Measurements from ENCODE around the gene CEMIP.

DNA sequence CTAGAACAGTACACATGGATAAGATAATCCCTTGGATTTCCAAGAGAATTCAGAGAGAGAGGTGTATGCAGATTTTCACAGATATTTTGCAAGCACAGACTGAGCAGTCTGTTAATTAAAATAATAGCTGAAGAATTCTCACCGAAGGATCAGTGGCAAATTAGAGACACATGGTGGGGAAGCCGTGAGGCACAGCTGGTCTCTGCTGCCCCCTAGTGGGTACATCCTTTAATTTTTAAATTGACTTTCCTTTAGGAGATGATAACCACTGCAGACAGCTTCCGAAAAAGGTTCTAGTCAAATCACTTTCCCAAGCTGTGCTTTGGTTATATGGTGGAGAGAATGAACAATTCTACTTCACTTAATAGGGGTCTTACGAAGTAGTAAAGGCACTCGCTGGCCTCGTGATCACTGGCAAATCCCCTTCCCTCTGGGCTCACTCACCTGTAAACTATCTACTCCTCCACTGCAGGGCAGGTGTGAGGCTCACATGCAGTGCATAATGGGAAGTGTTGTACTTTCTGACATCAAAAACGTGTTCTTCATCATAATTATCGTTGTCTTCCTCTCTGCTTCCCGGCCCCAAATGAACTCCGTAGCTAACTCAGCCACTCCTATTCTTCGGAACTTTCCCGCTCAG lies 191.0 kb downstream of the CEMIP start:
- TF ChIP-seq, protein P1, sequence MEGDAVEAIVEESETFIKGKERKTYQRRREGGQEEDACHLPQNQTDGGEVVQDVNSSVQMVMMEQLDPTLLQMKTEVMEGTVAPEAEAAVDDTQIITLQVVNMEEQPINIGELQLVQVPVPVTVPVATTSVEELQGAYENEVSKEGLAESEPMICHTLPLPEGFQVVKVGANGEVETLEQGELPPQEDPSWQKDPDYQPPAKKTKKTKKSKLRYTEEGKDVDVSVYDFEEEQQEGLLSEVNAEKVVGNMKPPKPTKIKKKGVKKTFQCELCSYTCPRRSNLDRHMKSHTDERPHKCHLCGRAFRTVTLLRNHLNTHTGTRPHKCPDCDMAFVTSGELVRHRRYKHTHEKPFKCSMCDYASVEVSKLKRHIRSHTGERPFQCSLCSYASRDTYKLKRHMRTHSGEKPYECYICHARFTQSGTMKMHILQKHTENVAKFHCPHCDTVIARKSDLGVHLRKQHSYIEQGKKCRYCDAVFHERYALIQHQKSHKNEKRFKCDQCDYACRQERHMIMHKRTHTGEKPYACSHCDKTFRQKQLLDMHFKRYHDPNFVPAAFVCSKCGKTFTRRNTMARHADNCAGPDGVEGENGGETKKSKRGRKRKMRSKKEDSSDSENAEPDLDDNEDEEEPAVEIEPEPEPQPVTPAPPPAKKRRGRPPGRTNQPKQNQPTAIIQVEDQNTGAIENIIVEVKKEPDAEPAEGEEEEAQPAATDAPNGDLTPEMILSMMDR (IDR thresholded peaks at IDR 0.05; ENCODE audit: insufficient read depth, low read length, poor library complexity, severe bottlenecking), result peak; percentile 46
- TF ChIP-seq EZH2phosphoT487 (conservative IDR thresholded peaks at IDR 0.05; ENCODE audit: low read length), result no peak

All from SU-DHL-6 (cell line).